NCI-H345 (cell line): Measurements from ENCODE around the gene TRPM3.

ENCODE experiments used
- DNase-seq: peaks from one replicate; lab custom pipeline; 2025; lab: John Stamatoyannopoulos, UW

The TRPM3 gene

DNA sequence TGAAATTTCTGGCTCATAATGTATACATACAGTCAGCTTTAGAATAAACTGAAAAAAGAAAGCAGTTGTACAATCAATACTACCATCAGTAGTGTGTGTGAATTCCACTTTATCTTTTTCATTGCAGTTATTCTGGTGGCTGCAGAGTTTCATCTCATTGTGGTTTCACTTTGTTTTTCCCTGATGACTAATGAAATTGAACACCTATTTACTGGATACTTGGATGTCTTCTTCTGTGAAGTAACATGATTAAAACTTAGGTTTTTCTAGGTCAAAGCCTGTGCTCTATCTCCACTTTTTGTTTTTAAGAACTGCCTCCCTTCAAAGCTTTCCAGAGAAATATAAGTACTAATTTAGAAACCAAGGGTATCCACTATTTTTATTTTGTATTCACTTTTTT, 174.3 kb downstream of the TRPM3 start:
- no peak for DNase-seq

DNA sequence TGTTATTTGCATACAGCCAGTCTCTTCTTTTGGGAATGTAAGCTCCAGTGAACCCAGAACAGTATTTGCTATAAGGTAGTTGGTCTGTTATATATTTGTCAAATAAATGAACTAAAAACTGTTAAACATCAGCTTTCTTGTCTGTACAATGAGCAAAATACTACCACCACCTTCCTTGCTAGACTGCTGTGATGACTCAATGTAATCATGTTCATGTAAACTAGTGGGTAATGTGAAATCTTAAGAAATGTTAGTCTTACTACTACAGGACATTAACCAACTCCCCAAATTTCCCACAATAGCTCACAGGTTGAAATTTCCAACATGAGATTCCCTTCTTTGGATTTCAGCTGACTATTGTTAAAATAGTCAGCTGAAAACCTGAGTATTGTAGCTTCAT, 176.1 kb downstream of the TRPM3 start:
- DNase-seq = no peak

DNA sequence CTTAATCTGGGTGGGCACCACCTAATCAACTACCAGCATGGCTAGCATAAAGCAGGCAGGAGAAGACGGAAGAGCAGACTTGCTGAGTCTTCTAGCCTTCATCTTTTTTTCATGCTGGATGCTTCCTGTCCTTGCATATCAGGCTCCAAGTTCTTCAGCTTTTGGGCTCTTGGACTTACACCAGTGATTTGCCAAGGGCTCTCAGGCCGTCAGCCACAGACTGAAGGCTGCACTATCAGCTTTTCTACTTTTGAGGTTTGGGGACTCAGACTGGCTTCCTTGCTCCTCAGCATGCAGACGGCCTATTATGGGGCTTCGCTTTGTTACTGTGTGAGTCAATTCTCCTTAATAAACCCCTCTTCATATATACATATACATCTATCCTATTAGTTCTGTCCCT, 180.2 kb downstream of the TRPM3 start:
- DNase-seq = no peak

DNA sequence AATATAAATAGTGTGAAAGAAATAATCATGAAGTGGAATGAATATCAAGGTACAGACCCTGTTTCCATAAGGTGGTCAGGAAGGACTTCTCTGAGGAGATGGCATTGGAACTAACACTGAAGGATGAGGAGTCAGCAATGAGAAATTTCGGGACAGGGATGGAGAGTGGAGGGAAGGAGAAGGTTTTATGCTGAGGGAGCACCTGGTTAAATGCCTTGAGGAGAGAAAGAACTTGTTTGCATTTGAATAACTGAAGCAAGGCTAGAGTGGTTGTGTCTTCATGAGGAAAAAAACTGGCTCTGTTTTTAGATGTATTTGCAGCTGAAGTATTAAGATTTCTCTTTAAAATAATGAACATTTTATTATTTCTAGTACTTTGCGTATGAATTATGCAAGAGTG, 180.8 kb downstream of the TRPM3 start:
- no peak for DNase-seq

DNA sequence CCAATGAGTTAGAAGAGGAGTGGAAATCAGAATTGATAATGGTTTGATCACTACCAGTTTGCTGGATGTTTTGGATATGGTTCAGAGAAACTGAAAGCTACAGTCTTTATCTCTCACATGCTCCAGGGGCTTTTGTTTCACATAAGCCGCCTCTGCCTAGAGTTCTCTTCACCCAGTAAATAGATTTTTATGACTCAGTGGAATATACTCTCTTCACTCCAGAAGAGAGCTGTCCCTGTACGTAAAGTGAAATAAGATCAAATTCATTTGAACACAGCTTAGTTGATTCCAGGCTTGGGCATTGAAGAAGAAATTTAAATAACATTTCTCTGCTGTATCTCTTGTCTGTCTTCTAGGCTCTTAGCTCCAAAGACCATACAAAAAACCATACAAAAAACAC, 184.9 kb downstream of the TRPM3 start:
- no peak for DNase-seq

DNA sequence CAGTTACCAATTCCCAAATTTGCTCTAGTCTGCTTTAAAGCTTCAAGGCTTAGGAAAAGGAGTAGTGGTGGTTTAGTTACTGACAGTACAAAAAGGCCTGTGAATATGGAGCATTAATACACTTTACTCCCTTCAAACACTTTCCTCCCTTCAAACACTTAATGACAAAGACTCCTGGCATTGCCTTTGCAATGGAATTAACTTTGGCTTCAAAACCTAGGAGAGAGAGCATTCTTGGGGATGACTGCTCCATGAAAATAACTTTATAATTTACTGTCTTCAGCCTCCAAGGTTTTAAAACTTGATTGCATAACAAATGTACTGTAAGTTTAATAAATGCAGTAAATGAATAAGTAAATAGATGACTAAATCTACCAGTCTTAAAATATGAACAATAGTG, 185.6 kb downstream of the TRPM3 start:
- DNase-seq = no peak

DNA sequence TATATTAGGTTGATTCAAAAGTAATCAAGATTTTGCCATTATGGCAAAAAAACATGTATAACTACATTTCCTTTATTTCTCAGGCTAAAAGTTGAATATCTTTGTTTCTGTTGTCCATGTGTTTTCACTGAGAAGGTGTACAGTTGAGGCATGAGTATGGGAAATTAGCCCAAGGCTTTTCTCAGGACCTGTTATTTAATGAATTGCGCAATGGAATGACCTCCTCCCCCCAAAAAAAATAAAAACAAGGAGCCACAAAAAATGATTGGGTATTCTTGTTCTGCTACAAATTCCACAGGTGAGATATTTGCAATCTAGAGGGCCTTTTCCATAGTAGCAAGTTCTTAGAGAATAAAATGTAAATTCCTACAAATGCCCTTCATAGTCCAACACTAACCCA, 186.8 kb downstream of the TRPM3 start:
- no peak for DNase-seq

DNA sequence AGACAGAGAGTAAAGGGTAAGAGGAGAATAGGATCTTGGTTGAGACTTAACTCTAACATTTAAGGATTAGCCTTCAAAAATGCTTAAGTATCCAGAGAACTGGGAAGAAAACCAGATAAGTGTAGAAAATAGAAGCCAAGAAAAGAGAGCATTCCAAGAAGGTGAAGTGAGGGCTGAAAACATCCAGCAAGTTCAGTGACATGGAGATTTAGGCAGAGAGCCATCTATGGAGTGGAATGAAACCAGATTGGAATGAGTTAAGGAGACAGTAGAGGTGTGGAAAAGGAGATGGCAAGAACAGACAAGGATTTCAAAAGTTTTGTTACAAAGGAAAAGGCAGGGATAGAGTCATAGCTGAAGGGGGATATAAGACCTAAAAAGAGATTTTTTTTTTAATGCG, 188.1 kb downstream of the TRPM3 start:
- no peak for DNase-seq

DNA sequence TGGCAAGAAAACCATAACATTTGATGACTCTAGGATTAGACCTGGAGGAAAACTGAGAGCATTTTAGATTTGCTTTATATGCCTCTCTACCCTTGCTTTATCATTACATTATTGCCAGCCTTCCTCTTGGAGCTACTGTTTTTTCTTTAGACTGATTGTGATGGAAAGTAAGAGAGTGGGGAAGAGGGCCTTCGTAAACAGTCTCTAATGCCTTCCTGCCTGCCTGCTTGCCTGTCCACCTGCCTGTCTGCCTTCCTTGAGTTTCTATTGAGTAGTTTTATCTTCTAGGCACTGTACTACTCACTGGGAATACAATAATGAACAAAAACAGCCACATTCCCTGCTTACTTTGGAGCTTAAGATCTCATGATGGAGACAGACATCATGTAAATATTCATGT, 189.3 kb downstream of the TRPM3 start:
- DNase-seq = no peak

DNA sequence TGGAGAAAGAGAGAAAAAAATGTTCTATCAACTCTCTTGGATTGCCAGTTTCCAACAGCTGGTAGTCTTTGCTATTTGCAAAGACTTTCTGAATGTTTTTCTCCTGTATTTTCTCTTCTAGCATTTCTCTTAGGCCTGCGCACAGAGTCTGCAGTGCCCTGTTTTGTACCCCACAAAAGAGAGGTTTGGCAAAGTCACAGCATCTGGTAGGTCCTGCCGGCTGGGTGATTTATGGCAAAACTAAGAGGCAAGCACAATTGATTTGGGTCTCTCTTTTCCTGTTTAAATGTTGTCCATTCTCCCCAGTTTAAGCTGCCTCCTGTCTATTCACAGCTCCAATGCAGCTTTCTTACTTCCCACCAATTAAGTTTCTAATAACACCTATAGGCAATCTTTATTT, 193.9 kb downstream of the TRPM3 start:
- DNase-seq = no peak

DNA sequence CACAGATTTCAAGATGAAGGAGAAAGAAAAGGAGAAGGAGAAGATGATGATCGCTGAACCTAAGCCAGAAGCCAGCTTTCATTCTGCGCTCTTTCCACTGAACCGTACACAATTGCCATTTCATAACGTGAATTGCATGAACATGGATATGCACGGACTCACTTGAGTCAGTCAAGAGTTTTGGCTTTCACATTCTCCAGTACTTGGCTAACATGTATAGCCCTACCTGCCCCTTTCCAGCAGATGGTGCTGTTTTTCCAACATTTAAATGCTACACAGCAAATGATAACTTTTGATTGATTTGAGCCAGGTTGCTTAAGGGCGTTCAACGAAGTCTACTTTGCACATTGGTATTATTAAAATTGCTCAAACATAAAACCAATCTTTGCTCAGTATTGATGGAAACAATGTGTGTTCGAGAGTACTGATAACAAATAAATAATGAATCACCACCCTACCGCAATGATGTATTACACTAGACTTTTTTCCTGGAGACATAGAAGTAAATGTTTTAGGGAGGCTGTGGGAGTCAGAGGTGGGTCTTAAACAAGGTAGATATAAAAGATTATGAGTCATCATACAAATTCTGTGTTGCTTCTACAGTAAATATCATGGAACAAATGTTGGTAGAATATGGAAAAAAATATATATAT, 196.4 kb downstream of the TRPM3 start:
- peak; percentile 29 for DNase-seq

DNA sequence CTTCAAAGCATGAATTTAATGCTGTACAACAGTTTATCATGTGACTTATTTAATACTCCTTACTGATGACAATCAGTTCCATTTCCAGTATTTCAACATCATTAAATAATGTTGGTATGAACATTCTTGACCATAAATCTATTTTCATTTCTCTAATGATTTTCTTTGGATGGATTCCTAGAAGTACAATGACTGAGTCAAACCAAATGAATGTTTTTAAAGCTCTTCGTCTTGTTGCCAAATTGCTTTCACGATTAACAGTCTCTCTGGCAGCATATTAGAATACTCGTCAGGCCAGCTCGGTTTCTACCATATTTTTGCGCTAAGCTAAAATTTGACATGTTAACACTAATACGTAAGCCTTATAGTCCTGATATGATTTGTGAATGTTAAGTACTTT, 197.0 kb downstream of the TRPM3 start:
- no peak for DNase-seq

DNA sequence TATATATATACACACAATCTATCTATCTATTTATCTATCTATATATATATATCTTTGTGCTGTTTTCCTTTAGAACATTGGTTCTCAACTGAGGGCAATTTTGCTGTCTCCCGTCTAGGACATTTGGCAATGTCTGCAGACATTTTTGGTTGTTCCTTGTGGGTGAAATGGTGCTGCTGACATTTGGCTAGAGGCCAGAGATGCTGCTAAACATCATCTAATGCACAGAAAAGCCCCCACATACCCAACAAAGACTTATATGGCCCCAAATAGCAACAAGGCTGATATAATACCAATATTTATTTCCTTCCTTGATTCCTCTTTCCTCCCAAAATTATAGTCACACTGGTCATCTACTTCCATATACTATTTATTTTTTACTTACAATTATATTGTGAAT, 197.5 kb downstream of the TRPM3 start:
- DNase-seq = no peak

DNA sequence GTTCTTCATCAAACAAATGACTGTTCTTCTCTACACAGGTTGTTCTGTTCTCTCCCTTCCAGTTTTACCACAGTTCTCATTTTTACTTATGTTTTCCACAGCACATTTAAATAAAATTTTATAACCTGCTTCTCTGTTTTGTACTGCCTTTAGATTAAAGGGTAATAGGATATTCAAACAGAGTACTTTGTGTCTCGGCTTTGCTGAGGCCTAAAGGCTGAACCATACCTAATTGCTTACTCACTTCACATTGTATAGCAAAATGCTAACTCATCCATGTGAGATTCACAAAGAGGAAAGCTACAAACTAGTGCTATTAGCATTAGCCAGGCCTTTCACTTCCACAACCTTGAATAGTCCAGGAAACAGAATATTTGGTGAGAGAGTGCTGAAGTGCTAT, 200.3 kb downstream of the TRPM3 start:
- no peak for DNase-seq

DNA sequence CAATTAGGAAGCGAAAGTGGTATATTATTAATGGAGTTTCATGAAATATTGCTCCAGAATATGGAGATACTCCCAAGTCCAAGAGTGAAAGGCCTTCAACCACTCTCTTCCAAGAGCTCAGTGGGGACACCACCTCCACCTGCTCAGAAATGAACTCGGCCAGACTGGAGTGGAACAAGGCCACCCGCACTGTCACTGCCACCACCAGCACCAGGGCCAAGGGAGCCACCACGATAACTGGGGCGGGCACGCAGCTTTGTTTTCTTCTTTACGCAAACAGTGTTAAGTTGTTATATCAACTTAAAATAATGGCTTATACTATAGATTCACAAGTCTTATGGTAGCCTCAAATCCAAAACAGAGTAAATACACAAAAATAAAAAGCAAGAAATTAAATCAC, 204.1 kb downstream of the TRPM3 start:
- DNase-seq = no peak

DNA sequence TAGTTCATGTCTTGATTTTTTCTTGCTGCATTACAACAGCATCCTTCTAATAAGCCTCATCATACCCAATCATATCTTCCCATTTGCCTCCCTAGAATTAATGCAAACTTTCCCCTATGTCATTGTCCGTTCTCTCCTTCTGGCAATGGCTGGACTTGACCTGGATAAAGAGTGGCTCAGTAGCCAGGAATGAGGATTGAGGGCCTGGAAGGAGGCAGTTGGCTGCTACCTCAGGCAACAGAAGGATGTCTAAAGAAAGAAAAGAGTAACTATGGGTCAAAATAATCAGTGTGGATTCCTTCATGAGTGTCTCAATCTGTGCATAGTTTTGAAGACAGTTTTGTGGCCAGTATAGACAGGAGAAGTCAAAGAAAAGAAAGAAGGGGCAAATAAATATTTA, 209.6 kb downstream of the TRPM3 start:
- no peak for DNase-seq

DNA sequence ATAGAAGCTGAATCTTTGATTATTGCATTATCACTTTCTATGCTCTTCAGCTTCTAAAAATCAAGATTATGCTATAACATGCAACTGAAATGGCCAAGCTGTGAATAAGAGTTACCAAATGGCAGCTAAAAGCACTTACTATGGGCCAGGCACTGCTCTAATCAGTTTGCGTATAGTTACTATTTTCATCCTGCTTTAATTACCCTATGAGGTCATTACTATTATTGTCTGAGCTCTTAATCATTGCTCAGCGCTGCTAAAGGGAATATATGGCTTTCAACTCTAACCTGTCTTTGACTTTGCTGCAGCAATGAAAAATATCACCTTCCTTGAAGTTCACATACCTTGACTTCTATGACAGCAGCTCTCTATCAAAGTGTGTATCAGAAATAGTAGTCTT, 210.8 kb downstream of the TRPM3 start:
- DNase-seq = no peak

DNA sequence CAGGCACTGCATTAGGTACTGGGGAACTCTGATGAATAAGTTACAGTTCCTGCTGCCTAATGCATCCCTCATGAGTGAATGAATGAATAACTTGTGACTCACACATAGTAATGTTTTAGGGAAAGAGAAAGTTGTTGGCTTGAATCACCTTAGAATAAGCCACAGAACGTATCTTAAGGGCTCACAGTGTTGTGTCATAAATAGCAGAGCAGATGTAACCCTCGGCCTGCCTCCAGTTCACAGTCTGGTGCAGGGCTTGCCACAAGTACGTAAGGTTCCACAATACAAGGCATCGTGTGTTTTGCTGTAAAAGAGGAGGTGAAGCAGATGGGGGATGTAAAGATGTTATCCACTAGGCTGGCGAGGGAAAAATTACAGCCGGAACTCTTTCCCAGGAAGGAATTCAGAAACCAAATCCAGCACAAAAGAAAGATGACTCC, 218.7 kb downstream of the TRPM3 start:
- no peak for DNase-seq

DNA sequence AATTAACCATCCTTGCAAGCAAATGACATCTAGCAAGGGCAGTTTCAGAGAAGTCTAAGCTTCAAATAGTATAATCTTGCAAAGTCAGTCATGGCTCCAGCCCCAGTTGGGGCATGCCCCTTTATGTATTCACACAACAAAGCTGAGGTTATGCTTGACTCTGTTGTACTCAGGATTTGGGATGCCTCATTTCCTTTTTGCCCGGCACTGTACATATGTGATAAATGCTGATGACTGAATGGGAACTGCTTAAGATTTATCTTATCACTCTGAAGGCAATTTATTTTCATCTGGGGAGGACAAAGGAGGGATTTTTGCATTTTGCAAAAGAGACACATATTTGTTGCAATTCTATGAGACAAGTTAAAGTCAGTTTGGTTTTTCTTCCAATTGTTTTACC, 219.2 kb downstream of the TRPM3 start:
- no peak for DNase-seq

DNA sequence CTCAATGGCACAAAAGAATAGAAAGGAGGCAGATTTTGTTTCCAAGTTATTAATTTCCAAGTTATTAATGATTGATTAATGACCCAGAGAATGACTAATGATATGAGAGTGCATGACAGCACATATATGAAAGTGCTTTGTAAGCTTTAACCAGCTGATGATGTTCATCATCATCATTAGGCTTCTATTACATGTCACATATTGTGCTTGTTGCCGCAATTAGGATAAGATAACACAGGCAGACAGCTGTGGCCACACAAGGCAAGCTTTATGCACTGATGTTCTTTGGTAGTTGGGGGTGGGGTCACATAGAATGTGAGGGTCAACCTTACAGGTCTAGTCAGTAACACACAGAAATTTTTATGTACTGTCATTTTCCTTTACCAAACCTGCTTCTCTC, 219.7 kb downstream of the TRPM3 start:
- no peak for DNase-seq

DNA sequence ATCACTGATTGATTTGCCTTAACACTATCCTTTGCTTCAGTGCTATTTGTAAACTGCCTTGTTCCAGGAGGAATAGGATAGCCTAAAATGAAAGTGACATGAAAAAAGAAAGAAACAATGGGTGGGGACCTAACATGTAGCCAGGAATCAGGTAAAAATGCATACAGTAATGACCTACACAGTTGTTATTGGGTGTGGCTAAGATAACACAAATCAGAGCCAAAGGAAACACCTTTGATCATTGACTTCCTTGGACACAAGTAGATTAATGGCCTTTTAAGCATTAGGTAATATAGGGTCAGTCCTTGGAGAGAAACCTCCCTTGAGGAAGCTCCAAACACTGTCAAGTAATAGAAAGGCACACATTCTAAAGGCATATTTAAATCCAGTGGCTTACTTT, 220.4 kb downstream of the TRPM3 start:
- no peak for DNase-seq

DNA sequence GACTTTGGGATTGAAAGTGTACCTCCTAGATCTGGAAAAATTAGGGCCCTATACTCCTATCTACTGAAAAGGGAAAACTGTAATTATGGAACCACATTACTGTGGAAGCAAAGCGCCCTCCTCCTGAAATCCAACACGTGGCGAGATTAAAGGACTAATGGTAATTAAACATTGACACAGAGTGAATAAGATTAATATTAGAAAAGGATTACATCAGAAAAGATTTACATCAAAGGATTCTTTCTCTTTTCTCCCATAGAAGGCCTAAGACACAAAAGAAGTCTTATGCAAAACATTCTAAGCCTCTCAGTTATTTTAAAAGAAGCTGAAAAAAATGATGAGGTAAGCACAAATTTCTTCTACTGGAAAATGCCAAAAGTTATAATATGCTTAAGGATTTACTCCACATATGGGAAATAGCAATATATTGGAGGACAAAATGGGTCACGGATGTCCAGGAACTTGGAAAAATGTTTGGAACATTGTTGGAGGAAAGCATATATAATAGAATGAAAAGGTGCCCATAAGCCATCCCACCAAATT, 227.8 kb downstream of the TRPM3 start:
- no peak for DNase-seq

DNA sequence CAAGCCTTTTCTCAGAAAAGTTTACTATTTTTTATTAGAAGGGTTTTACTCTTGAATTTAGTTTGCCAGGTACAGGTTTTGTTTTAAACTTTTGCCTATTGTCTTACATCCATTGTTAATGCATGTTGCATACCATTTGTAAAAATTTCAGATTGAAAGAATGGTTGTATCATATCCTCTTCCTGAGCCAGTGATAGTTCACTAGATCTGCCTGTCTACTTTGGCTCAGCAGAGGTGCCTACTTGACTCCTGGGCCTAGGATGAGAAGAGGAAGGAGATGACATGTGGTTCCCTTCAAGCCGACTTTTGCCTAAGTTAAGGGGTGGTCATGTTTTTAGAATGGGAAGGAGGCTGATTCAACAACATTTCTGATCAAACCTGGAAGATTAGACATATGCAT, 232.9 kb downstream of the TRPM3 start:
- no peak for DNase-seq

DNA sequence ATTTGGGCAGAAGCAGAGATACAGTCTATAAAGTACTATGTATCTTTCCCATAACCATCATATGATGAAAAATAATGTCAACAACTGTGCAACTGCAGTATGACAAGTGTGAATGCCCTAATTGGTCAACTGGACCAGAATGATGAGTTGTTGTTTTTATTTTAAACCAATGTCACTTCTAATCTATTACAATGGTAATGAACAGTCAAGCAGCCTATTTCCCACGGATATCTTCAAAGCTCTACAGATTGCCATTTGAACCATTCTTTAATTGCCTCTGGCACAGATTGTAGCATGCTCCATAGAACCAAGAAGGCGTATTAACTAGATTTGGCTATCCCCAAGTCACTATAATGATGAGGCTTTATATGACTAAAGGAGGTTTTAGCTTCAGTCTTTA, 233.6 kb downstream of the TRPM3 start:
- DNase-seq = no peak
